HG03064 (cell line): ENCODE data around the gene PRKCD.
A peak's percentile ranks its signal among the peaks of the same experiment; 100 is the strongest.

Experiments
- ATAC-seq: cut with Tn5 transposase; IDR thresholded peaks from one replicate; pipeline ENCODE4 v1.9.1; 2021; ENCODE audit warnings: low read depth; ENCODE audit not compliant: unreplicated experiment

Gene PRKCD

GRCh38 chr3:53160660-53161449 lies at the start of gene PRKCD:
Gene PRKCD, plus strand, starts transcription at chr3:53161209. Its CDS starts 17,214 bp downstream, at chr3:53178423.
- peak; percentile 55 for ATAC-seq

DNA sequence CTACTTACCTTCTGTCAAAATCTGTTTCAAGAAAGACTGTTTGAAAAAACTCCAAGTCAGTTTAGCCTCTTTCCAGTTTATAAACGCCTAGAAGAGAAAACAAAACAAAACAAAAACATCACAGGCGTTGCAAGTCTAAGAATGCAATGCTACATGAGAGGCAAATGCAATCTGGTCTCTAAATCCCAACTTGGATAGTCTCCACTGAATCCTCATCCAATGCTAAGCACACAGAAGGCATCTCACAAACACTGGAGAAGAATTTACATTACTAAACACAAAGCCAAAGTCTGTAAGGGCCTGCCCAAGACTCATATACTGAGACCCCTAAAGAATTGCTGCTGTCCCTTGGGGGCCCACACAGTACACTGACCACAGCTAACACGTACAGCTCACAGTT lies 49.2 kb upstream of the PRKCD start:
- no peak for ATAC-seq

DNA sequence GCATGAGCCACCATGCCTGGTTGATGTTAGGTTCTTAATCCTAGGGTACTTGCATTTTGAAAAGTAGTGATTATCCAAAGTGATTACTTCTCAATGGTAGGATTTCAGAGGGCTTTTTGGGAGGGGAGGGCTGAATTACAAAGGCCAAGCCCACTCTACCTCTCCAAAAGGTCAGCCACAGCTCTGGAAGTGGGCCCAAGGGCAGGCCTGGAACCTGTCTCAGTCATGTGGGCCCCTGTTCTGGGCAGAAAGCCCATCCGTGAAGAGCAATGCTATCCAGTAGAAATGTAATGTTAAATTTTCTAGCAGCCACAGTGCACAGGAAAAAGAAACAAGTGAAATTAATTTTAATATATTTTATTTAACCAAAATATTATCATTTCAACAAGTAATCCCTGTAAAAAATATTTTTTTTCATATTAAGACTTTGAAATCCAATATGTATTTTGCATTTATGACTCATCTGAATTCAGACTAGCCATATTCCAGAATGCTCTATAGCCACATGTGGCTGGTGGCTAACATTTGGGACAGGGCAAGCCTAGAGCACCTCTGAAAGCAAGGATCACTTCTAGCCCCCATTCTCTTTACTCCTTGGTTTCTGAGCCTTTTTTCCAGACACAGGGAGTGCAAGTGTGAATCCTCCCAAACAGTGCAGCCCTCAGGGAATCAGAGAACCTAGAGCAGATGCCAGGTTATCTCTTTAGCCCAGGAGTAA lies 47.6 kb upstream of the PRKCD start:
- ATAC-seq, result no peak

GRCh38 chr3:53114011-53114400 lies 47.0 kb upstream of the PRKCD start:
- peak; percentile 74 for ATAC-seq

GRCh38 chr3:53114412-53115074 lies 46.5 kb upstream of the PRKCD start:
- ATAC-seq, result no peak

- no peak for ATAC-seq
These were observed 44.1 kb upstream of the PRKCD start for GRCh38 chr3:53116956-53117355.

DNA sequence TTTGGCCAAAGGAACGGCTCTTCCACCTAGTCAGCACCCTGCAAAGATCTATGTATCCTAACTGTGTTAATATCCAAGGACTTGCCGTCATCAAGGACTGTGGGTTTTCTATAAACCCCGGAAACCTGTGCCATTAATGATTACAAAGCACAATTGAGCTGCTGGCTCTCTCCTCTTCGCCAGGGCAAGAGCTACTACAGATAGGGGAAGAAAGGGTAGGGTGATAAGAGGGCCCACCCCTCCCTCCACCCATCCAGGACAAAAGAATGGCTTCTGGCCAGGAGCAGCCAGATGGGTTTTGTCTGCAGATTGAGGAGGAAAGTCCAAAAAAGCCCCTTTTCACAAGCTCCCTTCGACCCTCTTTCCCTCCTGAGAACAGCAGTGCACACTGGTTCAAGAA lies 40.7 kb upstream of the PRKCD start:
- no peak for ATAC-seq

DNA sequence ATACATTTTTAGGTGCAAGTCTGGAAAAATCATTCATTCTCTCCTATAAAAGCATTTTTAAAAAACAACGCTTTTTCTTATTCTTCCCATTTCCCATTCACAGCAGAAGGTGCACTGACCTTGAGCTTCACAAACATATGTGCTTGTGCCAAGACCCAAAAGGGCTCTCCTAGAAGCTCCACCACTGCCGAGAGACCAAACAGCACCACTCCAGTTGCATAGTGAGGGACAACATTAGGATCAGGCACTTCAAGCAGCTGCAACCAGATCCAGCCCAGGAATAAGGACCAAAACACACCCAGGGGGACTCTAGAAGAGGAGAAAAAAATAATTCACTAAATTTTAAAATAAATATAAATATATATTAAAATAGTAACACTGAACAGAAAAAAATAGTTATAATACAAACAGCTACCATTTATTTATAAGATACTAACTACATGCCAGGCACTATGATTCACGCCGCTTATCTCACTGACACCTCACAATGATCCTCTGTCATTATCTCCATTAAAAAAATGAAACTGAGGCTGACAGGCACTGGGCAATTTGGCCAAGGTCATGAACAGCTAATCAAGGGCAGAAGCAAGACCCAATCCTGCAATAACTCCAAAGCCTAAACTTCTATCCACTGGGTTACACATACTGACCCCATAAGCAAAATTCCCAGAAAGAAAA lies 38.6 kb upstream of the PRKCD start:
- ATAC-seq, result no peak

GRCh38 chr3:53122933-53123305 lies 38.1 kb upstream of the PRKCD start:
- no peak for ATAC-seq

- no peak for ATAC-seq
These were observed 37.5 kb upstream of the PRKCD start for GRCh38 chr3:53123510-53123909.

DNA sequence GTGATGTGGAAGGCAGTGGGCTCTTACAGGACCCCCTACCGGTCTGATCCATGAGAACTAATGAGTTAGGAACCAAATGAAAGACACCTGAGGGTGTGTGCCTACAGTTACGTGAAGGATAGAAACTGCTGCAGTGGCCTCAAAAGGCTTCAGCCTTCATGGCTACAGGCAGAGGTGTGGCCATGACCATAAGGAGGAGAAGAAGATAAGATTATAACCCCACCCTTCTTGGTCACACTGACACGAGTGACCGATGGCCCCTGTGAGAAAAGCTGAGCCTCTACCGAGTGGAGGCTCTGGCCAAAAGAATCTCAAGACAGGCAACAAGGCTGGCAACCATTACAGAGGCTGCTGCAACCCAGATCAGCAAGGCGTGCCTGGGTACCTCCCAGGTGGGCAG lies 37.1 kb upstream of the PRKCD start:
- no peak for ATAC-seq

- no peak for ATAC-seq
These were observed 34.4 kb upstream of the PRKCD start for GRCh38 chr3:53126601-53127000.

GRCh38 chr3:53129344-53129743 lies 31.7 kb upstream of the PRKCD start:
- ATAC-seq, result no peak

DNA sequence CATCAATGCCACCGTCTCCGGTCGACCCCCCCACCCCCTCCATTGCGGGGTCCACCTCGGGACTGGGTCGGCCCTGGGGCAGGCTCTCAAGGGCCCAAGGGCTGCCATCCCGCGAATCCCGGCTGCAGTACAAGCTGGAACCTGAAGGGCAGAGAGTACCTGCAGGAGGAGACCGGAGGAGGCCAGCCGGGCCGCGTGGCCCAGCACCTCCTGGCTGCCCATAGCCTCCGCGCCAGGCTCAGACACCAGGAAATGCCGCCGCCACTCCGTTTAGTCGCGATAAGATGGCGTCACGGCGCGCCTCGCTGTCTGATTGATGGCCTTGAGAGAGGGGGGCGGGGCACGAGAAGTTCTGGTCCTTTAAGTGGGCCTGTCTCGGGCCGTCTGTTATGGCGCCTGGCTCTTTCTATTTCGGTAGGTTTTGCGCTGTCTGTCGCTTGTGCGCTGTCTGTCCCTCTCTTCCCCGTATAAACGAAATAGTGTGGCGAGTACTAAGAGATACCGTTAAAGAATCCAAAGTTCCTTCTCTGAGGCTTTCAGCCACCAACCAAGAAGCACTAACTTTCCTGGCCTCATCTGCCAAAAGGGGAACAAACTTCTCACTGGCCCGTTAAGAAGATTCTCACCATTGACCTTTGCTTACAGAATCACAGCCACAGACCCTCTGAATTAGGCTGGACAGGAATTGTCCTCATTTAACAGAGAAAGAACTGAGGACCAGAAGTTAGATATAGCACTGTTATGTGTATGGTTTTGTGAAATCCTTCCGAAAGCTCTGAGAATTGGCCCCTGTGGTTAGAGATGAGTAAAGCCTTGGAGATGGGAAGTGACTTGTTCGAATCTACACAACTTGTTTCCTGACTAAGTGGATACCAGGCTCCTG lies 30.6 kb upstream of the PRKCD start, which contains the start of gene RFT1:
TSS of gene RFT1 (minus strand) at position 257 of the 883 bp plus-strand sequence. CDS start at position 222, 35 bp downstream.
- peak; percentile 76 for ATAC-seq

- ATAC-seq, result no peak
These were observed 29.9 kb upstream of the PRKCD start for GRCh38 chr3:53131096-53131495.

GRCh38 chr3:53132347-53132746 lies 28.7 kb upstream of the PRKCD start:
- ATAC-seq, result no peak

DNA sequence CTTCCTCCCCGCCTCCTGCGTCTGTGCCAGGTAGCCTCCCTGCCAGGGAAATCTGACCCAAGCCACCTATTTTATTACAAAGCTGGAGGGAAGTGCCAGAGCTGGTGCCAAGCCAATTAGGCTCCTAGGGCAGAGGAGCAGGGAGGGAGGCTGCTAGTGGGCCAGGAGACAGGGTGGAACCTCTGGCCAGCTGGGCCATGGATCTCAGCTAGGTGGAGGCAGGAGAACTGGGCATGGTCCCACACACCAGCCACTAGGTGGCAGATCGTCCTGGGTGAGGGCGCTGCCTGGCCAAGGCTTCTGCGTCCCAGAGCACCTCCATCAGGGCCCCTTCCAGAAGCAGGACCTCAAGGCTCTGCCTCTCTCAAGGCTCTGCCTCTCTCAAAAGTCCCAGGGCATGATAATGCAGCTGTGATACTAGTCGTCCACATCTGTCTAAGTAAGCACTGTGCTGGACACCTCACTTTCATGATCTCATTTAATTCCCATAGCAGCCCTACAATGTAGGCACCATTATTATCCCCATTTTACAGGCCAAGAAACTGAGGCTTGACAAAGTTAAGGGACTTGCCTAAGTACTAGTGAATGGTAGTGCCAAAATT lies 26.3 kb upstream of the PRKCD start:
- ATAC-seq, result no peak

DNA sequence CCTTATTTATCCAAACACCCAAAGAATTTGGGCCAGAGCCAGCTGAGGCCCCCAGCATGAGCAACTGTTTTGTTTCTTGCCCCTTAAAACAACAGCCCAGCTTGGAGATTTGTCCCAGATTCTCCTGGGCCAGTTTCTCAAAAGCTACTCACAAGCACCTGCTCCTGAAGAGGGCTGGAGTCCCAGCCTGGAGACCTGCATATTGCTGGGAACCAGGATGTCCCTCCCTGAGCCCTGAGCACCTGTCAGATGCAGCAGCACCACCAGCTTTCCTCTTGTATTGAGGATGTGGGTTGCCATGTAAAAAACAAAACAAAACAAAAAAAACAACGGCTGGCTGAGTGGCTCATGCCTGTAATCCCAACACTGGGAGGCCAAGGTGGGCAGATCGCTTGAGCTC lies 23.8 kb upstream of the PRKCD start:
- ATAC-seq, result no peak

- ATAC-seq, result no peak
These were observed 23.1 kb upstream of the PRKCD start for GRCh38 chr3:53137835-53138446.
